GM12878 (cell line): ENCODE results near the gene HMGCS1. TPM values are rescaled to one million over a fixed set of nuclear protein-coding genes. Genes with fewer than 3 reads are reported as not detected.

ENCODE experiments used
- BCLAF1 ChIP-seq: fragments of 450-650 bp; IDR thresholded peaks from 2 replicates; pipeline ENCODE4 v1.6.1; 2017; ENCODE audit warnings: antibody characterized with exemption, mild to moderate bottlenecking, moderate library complexity
- BMI1 ChIP-seq: fragments of 450-650 bp; IDR thresholded peaks from 2 replicates; pipeline ENCODE4 v1.6.1; 2016; ENCODE audit warnings: mild to moderate bottlenecking, moderate library complexity, borderline replicate concordance
- CBFB ChIP-seq: IDR thresholded peaks from 2 replicates; pipeline ENCODE4 v1.6.1; 2016; ENCODE audit warnings: antibody characterized with exemption, low read depth
- CUX1 ChIP-seq: IDR thresholded peaks from 2 replicates; pipeline ENCODE4 v1.6.1; 2012; ENCODE audit warnings: improper control_type of control experiment, low read depth, low read length; ENCODE audit not compliant: insufficient replicate concordance
- EP300 ChIP-seq, 2 experiments: fragments of 150-350 bp in 1 of 2; IDR thresholded peaks; 2 replicates each; pipeline ENCODE4 v1.6.1; 2011 to 2012; ENCODE audit warnings: low read depth in 2 of 2, low read length in 2 of 2, borderline replicate concordance in 1 of 2, improper control_type of control experiment in 1 of 2, inconsistent platforms in 1 of 2; ENCODE audit not compliant: control insufficient read depth in 1 of 2
- FOXK2 ChIP-seq: fragments of 450-650 bp; IDR thresholded peaks from 2 replicates; pipeline ENCODE4 v1.6.1; 2017; ENCODE audit warnings: mild to moderate bottlenecking, moderate library complexity
- HDAC2 ChIP-seq: fragments of 200-600 bp; sonication (generic); IDR thresholded peaks from 2 replicates; pipeline ENCODE4 v1.6.1; 2017
- IKZF1 ChIP-seq: fragments of 450-650 bp; conservative IDR thresholded peaks from 2 replicates; pipeline ENCODE4 v1.6.1; 2017; ENCODE audit warnings: antibody characterized with exemption, mild to moderate bottlenecking
- IKZF2 ChIP-seq, 2 experiments: fragments of 450-650 bp; IDR thresholded peaks; 2 replicates each; pipeline ENCODE4 v1.6.1; 2017; ENCODE audit warnings: mild to moderate bottlenecking in 2 of 2, moderate library complexity in 2 of 2
- IRF4 ChIP-seq: IDR thresholded peaks from 2 replicates; pipeline ENCODE4 v1.6.1; 2011; ENCODE audit warnings: low read depth, low read length
- MEF2A ChIP-seq: IDR thresholded peaks from 2 replicates; pipeline ENCODE4 v1.6.1; 2011; ENCODE audit warnings: low read depth, mild to moderate bottlenecking, low read length, moderate library complexity; ENCODE audit not compliant: insufficient read depth
- NFXL1 ChIP-seq: fragments of 450-650 bp; IDR thresholded peaks from 2 replicates; pipeline ENCODE4 v1.6.1; 2017; ENCODE audit warnings: antibody characterized with exemption, mild to moderate bottlenecking, borderline replicate concordance
- PAX5 ChIP-seq: IDR thresholded peaks from 2 replicates; pipeline ENCODE4 v1.6.1; 2011; ENCODE audit warnings: low read depth, low read length, borderline replicate concordance
- RCOR1 ChIP-seq: conservative IDR thresholded peaks from 2 replicates; pipeline ENCODE4 v1.6.1; 2012; ENCODE audit warnings: low read depth, low read length, improper control_type of control experiment
- RELA ChIP-seq: fragments of 450-650 bp; IDR thresholded peaks from 2 replicates; pipeline ENCODE4 v1.8.0; 2014; ENCODE audit warnings: borderline replicate concordance; ENCODE audit not compliant: partially characterized antibody
- RELB ChIP-seq: fragments of 450-650 bp; IDR thresholded peaks from 2 replicates; pipeline ENCODE4 v1.6.1; 2017; ENCODE audit warnings: low read depth, mild to moderate bottlenecking, moderate library complexity
- SIN3A ChIP-seq: IDR thresholded peaks from 2 replicates; pipeline ENCODE4 v1.6.1; 2012; ENCODE audit warnings: low read depth, low read length, improper control_type of control experiment
- SKIL ChIP-seq: fragments of 450-650 bp; IDR thresholded peaks from 2 replicates; pipeline ENCODE4 v1.6.1; 2017; ENCODE audit warnings: mild to moderate bottlenecking, low read depth, inconsistent platforms; ENCODE audit not compliant: poor library complexity, severe bottlenecking
- TARDBP ChIP-seq: IDR thresholded peaks from 2 replicates; pipeline ENCODE4 v1.6.1; 2016; ENCODE audit warnings: borderline replicate concordance
- polyA plus RNA-seq, 11 experiments: library from polyadenylated mRNA; depleted of rRNA in 4 of 11; unstranded in 6 of 11; stranded (reverse) in 5 of 11; fragments of >200 nt; fragmentation: Nextera tagmentation in 4 of 11; fragmentation: Illumina TruSeq in 1 of 11; extraction: Ambion mirVana in 4 of 11; extraction: Trizol in 1 of 11; gene quantifications; 1 replicate in 1 of 11; 2 replicates in 10 of 11; pipeline versions ENCODE4 v1.2.1 to v1.2.3, GENCODE V29; 2011 to 2016; ENCODE audit warnings: inconsistent platforms in 2 of 11, missing spikeins in 2 of 11, low read depth in 1 of 11
- total RNA-seq, 4 experiments: library from RNA; depleted of rRNA in 3 of 4; stranded (reverse); fragments of >200 nt in 3 of 4; fragmentation: Illumina TruSeq in 1 of 4; extraction: Trizol in 1 of 4; gene quantifications; 2 replicates each; pipeline versions ENCODE4 v1.2.1 to v1.2.3, GENCODE V29; 2013 to 2021

Gene HMGCS1
- total and polyA plus RNA-seq, 10 of the 15 experiments (the other 5 are each of a cell fraction or from before 2014, with no cell fraction given) = 24.0 to 193 (median 108) TPM

- no peak for TF ChIP-seq CUX1
- peak; percentile 92 for TF ChIP-seq PAX5
- peak; percentile 64; the same call in 1 of the 2 replicates for TF ChIP-seq MEF2A
- peak; percentile 64 to 78 for TF ChIP-seq IKZF2 (IDR thresholded peaks at IDR 0.05)
- TF ChIP-seq BCLAF1 = no peak
- no peak for TF ChIP-seq HDAC2
- peak; percentile 78 for TF ChIP-seq RELB
- no peak for TF ChIP-seq NFXL1
- TF ChIP-seq SIN3A = no peak
- peak; percentile 95 for TF ChIP-seq IRF4
- TF ChIP-seq RCOR1 = no peak
- TF ChIP-seq RELA = peak; percentile 79
- TF ChIP-seq IKZF1 = peak; percentile 77
- peak; percentile 82 to 87; a peak in 3 of 4 replicates for TF ChIP-seq EP300 (IDR thresholded peaks at IDR 0.05; ENCODE audit: borderline replicate concordance in 1 of 2, control insufficient read depth in 1 of 2, low read depth in 2 of 2, low read length in 2 of 2)
- peak; percentile 84 for TF ChIP-seq BMI1
- TF ChIP-seq TARDBP = no peak
- TF ChIP-seq CBFB = peak; percentile 93
- TF ChIP-seq SKIL = peak; percentile 92
- no peak for TF ChIP-seq FOXK2
Measured at GRCh38 chr5:43268188-43268820, 44.9 kb downstream of the HMGCS1 start (continued).
